GM12878 (cell line): ENCODE measurements around the gene GAS2L3. TPM values are rescaled to one million over a fixed set of nuclear protein-coding genes. Genes with fewer than 3 reads are reported as not detected.

Source experiments
- ATAC-seq: fragments of 200-7000 bp; cut with Tn5 transposase; 3 replicates; pipeline ENCODE4 v1.9.1; 2020; ENCODE audit warnings: mild to moderate bottlenecking, moderate library complexity
- BruUV-seq: library from RNA; stranded (reverse); fragments of 400-500 nt; replicated peaks from 2 replicates; lab custom pipeline; 2021; lab: Mats Ljungman, UMichigan
- CTCF ChIA-PET: fragments of 300-600 bp; sonication (Branson Sonifier 250); formaldehyde crosslinking; extraction: SDS; loops from one replicate; lab custom pipeline; 2021; ENCODE audit warnings: inconsistent platforms; lab: Yijun Ruan, JAX
- POLR2A ChIA-PET: fragments of 350-600 bp; formaldehyde crosslinking; extraction: SDS; loops from one replicate; lab custom pipeline; 2021; ENCODE audit warnings: inconsistent platforms; lab: Charles Lee
- RAD21 ChIA-PET: fragments of 300-600 bp; sonication (Branson Sonifier 250); formaldehyde crosslinking; loops from one replicate; lab custom pipeline; 2023; ENCODE audit warnings: antibody characterized with exemption; ENCODE audit not compliant: unreplicated experiment; lab: Charles Lee
- SMC1A ChIA-PET: fragments of 300-600 bp; sonication (Branson Sonifier 250); formaldehyde crosslinking; loops from one replicate; lab custom pipeline; 2023; ENCODE audit not compliant: unreplicated experiment, uncharacterized antibody; lab: Charles Lee
- DNase-seq: peaks from one replicate; pipeline ENCODE4 v3.0.0-alpha.2; 2011; ENCODE audit warnings: low read depth, low spot score
- FAIRE-seq: peaks from 3 replicates; lab custom pipeline; 2011; peaks lifted over from hg19 to GRCh38; lab: Jason Lieb, UNC
- H2AFZ ChIP-seq: 2 replicates; pipeline ENCODE4 v1.6.0; 2011; ENCODE audit warnings: low read depth, low read length, control low read depth; ENCODE audit not compliant: control insufficient read depth
- H3K27ac ChIP-seq: 2 replicates; pipeline ENCODE4 v1.5.1; 2011; ENCODE audit warnings: control low read depth; ENCODE audit not compliant: control insufficient read depth, insufficient read depth
- H3K27me3 ChIP-seq, 2 experiments: replicated peaks in 1 of 2; 2 replicates each; pipeline versions ENCODE4 v1.6.0 to v1.6.1; 2011; ENCODE audit warnings: low read length in 1 of 2; ENCODE audit not compliant: control insufficient read depth in 2 of 2, insufficient read depth in 2 of 2
- H3K36me3 ChIP-seq, 2 experiments: 2 replicates each; pipeline ENCODE4 v1.5.1; 2011; ENCODE audit warnings: low read length in 1 of 2; ENCODE audit not compliant: control insufficient read depth in 2 of 2, insufficient read depth in 2 of 2
- H3K4me1 ChIP-seq: 2 replicates; pipeline ENCODE4 v1.6.1; 2011; ENCODE audit warnings: mild to moderate bottlenecking, low read length, moderate library complexity, mixed read lengths; ENCODE audit not compliant: control insufficient read depth, insufficient read depth
- H3K4me2 ChIP-seq: 2 replicates; pipeline ENCODE4 v1.6.0; 2011; ENCODE audit warnings: control low read depth; ENCODE audit not compliant: control insufficient read depth, insufficient read depth
- H3K4me3 ChIP-seq: fragments of 200-600 bp; sonication (generic); 2 replicates; pipeline ENCODE4 v1.5.1; 2016
- H3K79me2 ChIP-seq: 2 replicates; pipeline ENCODE4 v1.6.0; 2011; ENCODE audit warnings: low read length; ENCODE audit not compliant: control insufficient read depth, insufficient read depth
- H3K9ac ChIP-seq: 2 replicates; pipeline ENCODE4 v1.8.0; 2011; ENCODE audit warnings: low read length, control low read depth, mixed read lengths; ENCODE audit not compliant: control insufficient read depth, insufficient read depth
- H3K9me3 ChIP-seq: replicated peaks from 3 replicates; pipeline ENCODE4 v1.5.1; 2011; ENCODE audit warnings: mild to moderate bottlenecking, low read length; ENCODE audit not compliant: control insufficient read depth, insufficient read depth
- H4K20me1 ChIP-seq: 2 replicates; pipeline ENCODE4 v1.6.0; 2011; ENCODE audit not compliant: control insufficient read depth, insufficient read depth
- CBFB ChIP-seq: IDR thresholded peaks from 2 replicates; pipeline ENCODE4 v1.6.1; 2016; ENCODE audit warnings: antibody characterized with exemption, low read depth
- CEBPB ChIP-seq, 2 experiments: fragments of 150-350 bp in 1 of 2; IDR thresholded peaks; 2 replicates each; pipeline ENCODE4 v1.6.1; 2012 to 2014; ENCODE audit warnings: low read depth in 2 of 2, low read length in 2 of 2, borderline replicate concordance in 1 of 2, inconsistent platforms in 1 of 2
- CTCF ChIP-seq, 3 experiments: IDR thresholded peaks in 2 of 3; conservative IDR thresholded peaks in 1 of 3; 2 replicates each; pipeline ENCODE4 v1.5.1; 2011; ENCODE audit warnings: low read depth in 3 of 3, low read length in 3 of 3, mild to moderate bottlenecking in 3 of 3, control low read depth in 2 of 3, moderate library complexity in 2 of 3, inconsistent platforms in 1 of 3, mixed read lengths in 1 of 3; ENCODE audit not compliant: control insufficient read depth in 2 of 3, insufficient read depth in 1 of 3; ENCODE audit errors: extremely low read depth in 1 of 3
- EP300 ChIP-seq, 2 experiments: fragments of 150-350 bp in 1 of 2; IDR thresholded peaks; 2 replicates each; pipeline ENCODE4 v1.6.1; 2011 to 2012; ENCODE audit warnings: low read depth in 2 of 2, low read length in 2 of 2, borderline replicate concordance in 1 of 2, improper control_type of control experiment in 1 of 2, inconsistent platforms in 1 of 2; ENCODE audit not compliant: control insufficient read depth in 1 of 2
- HDAC2 ChIP-seq: fragments of 200-600 bp; sonication (generic); IDR thresholded peaks from 2 replicates; pipeline ENCODE4 v1.6.1; 2017
- KAT2A ChIP-seq: conservative IDR thresholded peaks from 2 replicates; pipeline ENCODE4 v1.6.1; 2011; ENCODE audit warnings: low read depth, low read length; ENCODE audit not compliant: control insufficient read depth
- MTA2 ChIP-seq: fragments of 450-650 bp; IDR thresholded peaks from 2 replicates; pipeline ENCODE4 v1.6.1; 2016; ENCODE audit warnings: low read depth, mild to moderate bottlenecking, moderate library complexity
- NRF1 ChIP-seq: conservative IDR thresholded peaks from 2 replicates; pipeline ENCODE4 v1.6.1; 2011; ENCODE audit warnings: mild to moderate bottlenecking, low read depth, low read length, improper control_type of control experiment
- RAD51 ChIP-seq: fragments of 450-650 bp; IDR thresholded peaks from 2 replicates; pipeline ENCODE4 v1.6.1; 2016; ENCODE audit warnings: moderate library complexity, mild to moderate bottlenecking, inconsistent platforms
- SIX5 ChIP-seq: IDR thresholded peaks from 2 replicates; pipeline ENCODE4 v1.6.1; 2011; ENCODE audit warnings: mild to moderate bottlenecking, low read depth, low read length, moderate library complexity; ENCODE audit not compliant: severe bottlenecking
- STAT3 ChIP-seq: IDR thresholded peaks from 2 replicates; pipeline ENCODE4 v1.6.1; 2011; ENCODE audit warnings: low read depth, low read length, improper control_type of control experiment
- TARDBP ChIP-seq: IDR thresholded peaks from 2 replicates; pipeline ENCODE4 v1.6.1; 2016; ENCODE audit warnings: borderline replicate concordance
- USF2 ChIP-seq: IDR thresholded peaks from 2 replicates; pipeline ENCODE4 v1.6.1; 2011; ENCODE audit warnings: low read depth, low read length, improper control_type of control experiment, borderline replicate concordance
- ZBED1 ChIP-seq: IDR thresholded peaks from 2 replicates; pipeline ENCODE4 v1.6.1; 2016; ENCODE audit warnings: borderline replicate concordance
- WGBS: methylation state at CpG from one replicate; pipeline ENCODE4 v1.1.6; 2016; ENCODE audit warnings: low lambda C conversion rate; ENCODE audit not compliant: insufficient replicate concordance, insufficient coverage; ENCODE audit errors: missing lambda C conversion rate; 5-methylcytosine and 5-hydroxymethylcytosine counted together
- in situ Hi-C: fragments of 300-500 bp; cut with MboI; formaldehyde crosslinking; loops from 9 replicates; pipeline ENCODE4 v1.14.3; 2018; ENCODE audit warnings: mixed read lengths
- intact Hi-C: fragments of 100-400 bp; cut with micrococcal nuclease; formaldehyde crosslinking; loops from one replicate; pipeline ENCODE4 v1.14.2; 2022; ENCODE audit not compliant: unreplicated experiment
- polyA plus RNA-seq, 11 experiments: library from polyadenylated mRNA; depleted of rRNA in 4 of 11; unstranded in 6 of 11; stranded (reverse) in 5 of 11; fragments of >200 nt; fragmentation: Nextera tagmentation in 4 of 11; fragmentation: Illumina TruSeq in 1 of 11; extraction: Ambion mirVana in 4 of 11; extraction: Trizol in 1 of 11; gene quantifications; 1 replicate in 1 of 11; 2 replicates in 10 of 11; pipeline versions ENCODE4 v1.2.1 to v1.2.3, GENCODE V29; 2011 to 2016; ENCODE audit warnings: inconsistent platforms in 2 of 11, missing spikeins in 2 of 11, low read depth in 1 of 11
- total RNA-seq, 4 experiments: library from RNA; depleted of rRNA in 3 of 4; stranded (reverse); fragments of >200 nt in 3 of 4; fragmentation: Illumina TruSeq in 1 of 4; extraction: Trizol in 1 of 4; gene quantifications; 2 replicates each; pipeline versions ENCODE4 v1.2.1 to v1.2.3, GENCODE V29; 2013 to 2021

GAS2L3 gene
- total and polyA plus RNA-seq, 10 of the 15 experiments (the other 5 are each of a cell fraction or from before 2014, with no cell fraction given), result 0.46 to 6.6 (median 2.4) TPM

- Histone ChIP-seq H2AFZ (no peak overlapping the region), H3K9ac (no peak overlapping the region)
- 20% methylated on average over 4 of the region's 4 CpGs for WGBS
- no peak for TF ChIP-seq NRF1
- no peak for TF ChIP-seq ZBED1
- TF ChIP-seq SIX5, result no peak
- TF ChIP-seq CEBPB (IDR thresholded peaks at IDR 0.05; ENCODE audit: borderline replicate concordance in 1 of 2, low read depth in 2 of 2, low read length in 2 of 2), result no peak
- TF ChIP-seq HDAC2, result no peak
- TF ChIP-seq RAD51, result no peak
- TF ChIP-seq CTCF (IDR thresholded peaks at IDR 0.05 in 2 of 3, conservative IDR thresholded peaks at IDR 0.05 in 1 of 3; ENCODE audit: control insufficient read depth in 2 of 3, extremely low read depth in 1 of 3, insufficient read depth in 1 of 3, low read depth in 3 of 3, low read length in 3 of 3), result no peak
- no peak for TF ChIP-seq EP300 (IDR thresholded peaks at IDR 0.05; ENCODE audit: borderline replicate concordance in 1 of 2, control insufficient read depth in 1 of 2, low read depth in 2 of 2, low read length in 2 of 2)
- TF ChIP-seq KAT2A, result no peak
- no peak for TF ChIP-seq MTA2
- no peak for TF ChIP-seq TARDBP
- TF ChIP-seq USF2, result no peak
- no peak for TF ChIP-seq CBFB
- no peak for TF ChIP-seq STAT3
- TF ChIP-seq, all 136 proteins: peak for 0
- BruUV-seq, result no TSS peak
- no peaks in the 10 kb centered on the region for H3K4me1 ChIP-seq
- DNase-seq, result no peak
- H3K4me3 ChIP-seq, result no peak overlapping the region
- in situ Hi-C loops (no loop called here), intact Hi-C loops (no loop called here)
- H3K9me3 ChIP-seq, result no peaks in the 10 kb centered on the region
- RAD21 ChIA-PET, result interaction anchor here (0.6 kb wide), 1 partner anchor 11 kb away, joined by 3 read pairs; no protein-coding TSS in a partner anchor
- no peaks in the 10 kb centered on the region; a peak in 1 of 4 replicates for H3K27me3 ChIP-seq
- CTCF ChIA-PET, result interaction anchor here (0.6 to 2.4 kb wide), 4 partner anchors 9 to 432 kb away, joined by 3 to 11 read pairs (median 4); no protein-coding TSS in a partner anchor
- ATAC-seq, result no peak
- H3K36me3 ChIP-seq, result no peaks in the 10 kb centered on the region
- POLR2A ChIA-PET, result no interaction called here
- FAIRE-seq, result no peak
- H3K4me2 ChIP-seq, result no peak overlapping the region
- no peaks in the 10 kb centered on the region for H4K20me1 ChIP-seq
- SMC1A ChIA-PET, result no interaction called here
- H3K27ac ChIP-seq, result no peak overlapping the region
- no peaks in the 10 kb centered on the region for H3K79me2 ChIP-seq
Observed at GRCh38 chr12:100651694-100652093, 78.2 kb downstream of the GAS2L3 start.
